COLO829 (cell line): ENCODE measurements around the gene MPST.
"Not testable (repeated sequence)": the region's sequence is repeated elsewhere in the genome, so short reads cannot be mapped to it uniquely, and the experiment has no call there.

Experiments used
- DNase-seq: peaks from one replicate; pipeline ENCODE4 v3.0.0; 2012; ENCODE audit warnings: low spot score

The MPST gene

DNA sequence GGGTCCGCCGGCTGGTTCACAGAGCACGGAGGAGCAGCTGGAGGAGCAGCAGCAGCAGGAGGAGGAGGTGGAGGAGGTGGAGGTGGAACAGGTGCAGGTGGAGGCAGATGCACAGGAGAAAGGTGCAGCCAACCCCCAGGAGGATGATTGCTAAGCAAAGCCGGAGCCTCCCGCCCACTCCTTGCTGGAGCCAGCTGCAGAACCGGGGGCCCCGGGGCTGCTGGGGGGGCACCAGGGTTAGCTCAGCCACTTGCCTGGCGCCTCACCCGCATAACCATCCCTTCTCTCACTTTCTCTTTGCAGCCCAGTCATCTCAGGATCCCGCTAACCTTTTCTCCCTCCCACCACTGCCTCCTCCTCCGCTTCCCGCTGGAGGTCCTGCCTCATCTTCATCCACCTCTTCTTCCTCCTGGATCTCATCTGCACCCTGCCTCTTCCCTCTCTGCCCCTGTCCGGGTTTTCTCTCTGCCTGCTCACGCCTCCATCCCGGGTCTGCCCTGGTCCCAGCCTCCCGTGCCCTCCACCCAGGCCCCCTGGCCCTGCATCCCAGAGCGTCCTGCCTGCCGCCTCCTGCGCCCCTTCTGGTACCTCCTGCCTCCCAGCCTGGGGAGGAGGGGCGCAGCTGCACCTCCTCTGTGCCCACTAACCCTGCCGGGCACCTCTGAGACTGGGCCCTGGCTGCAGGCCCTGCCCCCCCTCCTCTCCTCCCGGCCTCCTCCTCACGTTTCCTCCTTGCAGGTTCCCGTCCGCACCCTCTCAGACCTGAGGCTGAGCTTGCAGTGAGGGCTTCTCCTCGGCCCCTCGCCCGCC is 41.5 kb downstream of the MPST start:
- no peak for DNase-seq

DNA sequence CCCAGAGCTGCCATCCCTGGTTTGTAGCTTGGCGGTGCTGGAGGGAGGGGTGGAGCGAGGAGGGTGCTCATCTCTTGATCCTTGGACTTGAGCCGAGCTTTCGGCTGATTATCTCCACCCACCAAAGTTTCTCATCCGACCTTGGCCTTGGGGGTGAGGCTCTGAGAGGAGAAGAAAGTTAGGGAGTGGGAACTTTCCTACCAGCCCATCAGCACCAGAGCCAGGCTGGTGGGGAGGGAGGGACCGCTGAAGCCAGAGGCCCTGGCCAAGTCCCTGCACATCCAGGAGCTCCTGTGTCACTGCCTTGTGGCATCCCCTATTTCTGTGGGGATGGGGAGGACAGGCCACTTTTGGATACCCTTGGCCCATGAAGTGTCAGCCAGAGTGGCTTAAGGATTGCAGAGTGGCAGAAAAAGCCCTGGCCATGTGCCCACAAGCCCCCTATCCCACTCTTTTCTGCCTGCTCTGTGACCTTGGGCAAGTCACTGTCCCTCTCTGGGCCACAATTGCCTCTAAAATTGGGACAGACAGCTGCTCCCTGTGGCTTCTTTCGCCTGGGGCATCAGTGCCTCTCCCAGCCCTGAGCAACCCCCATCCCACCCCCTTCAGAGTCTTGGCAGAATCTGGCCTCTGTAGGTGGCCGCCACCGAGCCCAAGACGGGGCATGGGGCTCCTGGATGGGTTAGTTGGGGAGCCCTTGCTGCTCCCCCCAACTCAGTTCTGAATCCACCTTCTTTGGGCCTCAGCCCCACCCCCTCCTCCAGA is 42.3 kb downstream of the MPST start:
- DNase-seq = no peak

DNA sequence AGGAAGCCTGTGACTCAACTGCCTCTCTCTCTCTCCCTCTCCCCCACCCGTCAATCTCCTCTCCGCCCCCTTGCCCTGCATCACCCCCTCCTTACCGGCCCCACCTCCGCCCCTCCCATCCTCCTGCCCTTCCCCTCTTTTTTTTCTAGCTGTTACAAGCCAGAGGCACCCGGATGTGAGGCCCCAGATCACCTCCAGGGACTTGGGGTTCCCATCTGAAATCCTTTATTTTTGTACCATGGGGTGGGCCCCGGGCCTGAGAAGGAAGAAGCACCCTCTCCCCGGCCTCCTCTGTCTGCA is 42.8 kb downstream of the MPST start:
- DNase-seq = no peak

DNA sequence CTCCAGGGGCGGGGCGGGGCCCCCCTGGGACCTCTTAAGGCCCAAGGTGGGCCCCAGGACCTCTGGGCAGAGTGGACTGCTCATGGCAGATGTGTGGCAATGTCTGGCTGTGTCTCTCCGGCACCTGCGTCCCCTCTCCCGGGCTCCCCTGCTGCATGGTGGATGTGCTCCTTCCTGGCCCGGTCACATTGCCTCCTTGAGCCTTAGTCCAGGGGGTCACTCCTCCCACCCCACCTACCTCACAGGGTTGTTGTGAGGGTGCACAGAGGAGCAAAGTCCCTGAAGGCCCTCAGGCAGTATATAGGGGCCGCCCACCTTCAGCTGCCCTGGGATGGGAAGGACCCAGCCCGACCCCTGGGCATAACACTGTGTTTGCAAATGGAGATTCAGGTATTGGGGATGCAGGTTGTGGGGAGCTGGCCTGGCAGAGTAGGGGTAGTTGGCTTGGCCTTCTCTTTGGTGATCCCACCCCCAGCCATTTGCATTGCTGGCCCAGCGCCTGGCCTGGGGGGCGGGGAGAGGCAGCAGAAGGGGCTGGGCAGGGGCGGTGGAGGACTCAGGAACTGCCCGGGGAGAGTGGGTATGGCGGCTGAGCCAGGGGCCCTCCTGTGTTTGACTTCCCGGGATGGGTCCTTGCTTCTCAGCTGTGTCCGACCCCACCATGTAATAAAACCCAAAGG is 43.3 kb downstream of the MPST start:
- no peak for DNase-seq

DNA sequence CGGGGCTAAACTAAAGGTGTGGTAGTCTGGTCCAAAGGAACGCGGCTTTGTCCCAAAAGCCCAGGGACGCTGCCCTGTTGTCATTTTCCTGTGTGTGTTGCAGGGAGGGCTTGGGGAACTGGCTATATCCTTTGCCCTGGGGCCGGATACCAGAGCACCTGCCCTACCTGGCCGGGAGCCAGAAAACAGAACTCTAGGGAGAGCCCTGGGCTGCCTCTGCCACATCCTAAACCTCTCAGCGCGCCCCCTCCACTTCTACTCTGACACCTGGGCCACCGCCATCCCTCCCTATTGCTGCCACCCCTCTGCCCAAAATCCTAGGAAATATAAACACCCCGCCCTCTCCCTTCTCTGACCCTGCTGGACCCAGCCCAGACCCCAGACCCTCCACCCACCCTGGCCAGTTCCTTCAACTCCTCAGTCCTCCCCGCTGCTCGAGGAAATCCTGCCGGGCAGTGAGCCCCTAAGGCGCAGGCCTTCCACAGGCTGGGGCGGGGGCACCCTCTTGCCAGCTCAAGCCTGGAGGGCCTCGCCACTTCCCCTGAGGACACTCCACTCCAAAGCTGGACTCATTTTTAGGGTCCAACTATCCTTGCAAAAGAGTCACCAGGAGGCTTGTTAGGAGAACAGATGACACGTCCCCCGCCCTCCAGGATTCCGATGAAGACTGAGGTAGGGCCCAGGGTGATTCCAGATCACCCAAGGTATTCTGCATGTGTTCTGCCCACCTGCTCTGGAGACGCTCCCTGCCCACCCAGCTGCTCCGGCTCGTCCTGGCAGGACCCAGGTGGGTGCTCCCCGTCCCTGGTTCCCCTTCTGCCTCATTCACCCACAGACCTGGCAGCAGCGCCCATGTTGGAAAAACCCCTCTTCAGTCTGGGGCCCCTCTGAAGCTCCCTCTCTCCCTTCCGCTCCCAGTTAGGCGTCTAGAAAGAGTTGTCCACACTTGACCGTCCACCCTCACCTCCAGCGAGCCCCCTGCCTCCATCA is 44.2 kb downstream of the MPST start:
- no peak for DNase-seq

DNA sequence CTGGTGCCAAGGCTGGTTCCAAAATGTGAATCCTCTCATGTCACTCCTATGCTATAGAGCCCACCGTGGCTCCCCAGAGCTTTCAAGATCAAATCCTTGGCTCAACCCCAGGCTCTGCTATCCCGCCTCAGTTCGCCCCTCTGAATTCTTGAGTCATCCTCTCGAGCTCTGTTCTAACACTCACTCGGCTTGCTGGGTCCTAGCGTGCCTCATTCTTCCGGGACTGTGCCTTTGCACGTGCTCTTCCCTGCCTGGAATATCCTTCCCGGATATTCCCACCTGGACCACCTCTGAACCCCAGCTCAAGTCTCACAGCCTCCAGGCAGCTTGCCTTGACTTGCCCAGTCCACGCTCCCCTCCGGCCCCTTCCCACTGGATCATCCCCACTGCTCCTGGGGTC is 45.0 kb downstream of the MPST start:
- DNase-seq = no peak

DNA sequence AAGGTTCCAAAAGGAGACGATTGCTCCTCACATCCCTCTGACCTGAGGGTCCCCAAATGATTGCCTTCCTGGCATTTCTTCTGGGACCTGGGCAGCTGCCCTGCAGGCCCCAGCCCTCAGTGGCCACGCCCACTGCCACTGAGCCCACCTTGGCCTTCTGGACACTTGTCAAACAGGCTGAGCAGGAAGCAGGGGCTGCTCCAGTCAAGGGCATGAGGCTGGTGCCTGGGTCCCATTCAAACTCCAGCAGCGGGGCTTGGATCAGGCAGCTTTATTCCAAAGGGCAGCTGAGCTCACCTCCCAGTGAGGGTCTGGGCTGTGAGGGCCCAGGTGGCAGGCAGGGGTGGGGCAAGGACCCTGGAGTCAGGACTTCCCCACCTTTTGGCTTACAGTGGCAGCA is 45.6 kb downstream of the MPST start:
- no peak for DNase-seq

DNA sequence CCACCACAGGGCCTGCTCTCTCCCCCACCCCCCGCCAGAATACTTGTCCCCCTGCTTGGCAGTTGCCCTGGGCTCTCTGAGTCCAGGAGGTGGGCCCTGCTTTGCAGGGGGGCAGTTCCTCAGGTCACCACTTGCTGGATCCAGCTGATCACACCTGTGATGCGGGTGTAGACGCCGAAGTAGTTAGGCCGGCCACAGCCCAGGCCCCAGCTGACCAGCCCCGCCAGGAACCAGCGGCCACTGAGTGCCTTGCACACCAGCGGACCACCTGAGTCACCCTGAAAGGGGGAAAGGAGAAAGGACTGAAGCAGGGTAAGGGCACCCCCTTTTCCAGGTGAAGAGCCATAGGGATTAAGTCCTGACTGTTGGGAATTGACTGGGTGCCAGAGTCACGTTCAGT is 46.4 kb downstream of the MPST start:
- DNase-seq = no peak

DNA sequence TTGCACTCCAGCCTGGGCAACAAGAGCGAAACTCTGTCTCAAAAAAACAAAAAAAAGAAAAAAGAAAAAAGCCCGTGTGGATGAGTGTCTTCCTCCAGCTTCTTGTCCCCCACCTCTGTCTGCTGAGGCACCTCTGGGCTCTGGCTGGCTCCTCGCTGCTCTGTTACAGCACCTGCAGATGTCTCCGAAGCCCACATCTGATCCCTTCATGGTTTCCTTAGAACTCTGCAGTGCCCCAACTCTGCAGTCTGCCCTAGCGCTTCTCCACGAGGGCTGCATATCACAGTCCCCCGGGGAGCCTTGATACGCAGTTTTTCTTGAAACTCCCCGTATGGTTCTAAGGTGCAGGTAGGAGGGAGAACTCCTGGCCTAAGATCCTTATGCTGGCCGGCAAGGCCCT is 47.9 kb downstream of the MPST start:
- no peak for DNase-seq

DNA sequence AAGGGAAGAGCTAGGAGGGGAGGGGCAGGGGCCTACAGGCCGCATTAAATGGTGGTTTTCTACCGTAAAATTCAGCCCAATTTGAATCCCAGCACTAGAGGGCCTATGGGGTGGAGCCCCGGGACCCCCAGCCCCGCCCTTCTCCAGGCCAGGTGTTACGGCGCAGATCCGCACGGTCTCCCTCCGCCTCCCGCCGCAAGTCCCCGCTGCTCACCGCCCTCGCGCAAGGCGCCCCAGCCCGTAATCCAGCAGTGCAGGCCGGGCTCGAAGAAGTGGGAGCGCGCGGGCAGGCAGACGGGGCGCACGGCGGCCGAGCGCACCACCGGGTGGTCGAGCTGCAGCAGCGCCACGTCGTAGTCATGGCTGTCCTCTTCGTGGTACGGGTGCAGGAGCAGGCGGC is 49.3 kb downstream of the MPST start:
- no peak for DNase-seq

DNA sequence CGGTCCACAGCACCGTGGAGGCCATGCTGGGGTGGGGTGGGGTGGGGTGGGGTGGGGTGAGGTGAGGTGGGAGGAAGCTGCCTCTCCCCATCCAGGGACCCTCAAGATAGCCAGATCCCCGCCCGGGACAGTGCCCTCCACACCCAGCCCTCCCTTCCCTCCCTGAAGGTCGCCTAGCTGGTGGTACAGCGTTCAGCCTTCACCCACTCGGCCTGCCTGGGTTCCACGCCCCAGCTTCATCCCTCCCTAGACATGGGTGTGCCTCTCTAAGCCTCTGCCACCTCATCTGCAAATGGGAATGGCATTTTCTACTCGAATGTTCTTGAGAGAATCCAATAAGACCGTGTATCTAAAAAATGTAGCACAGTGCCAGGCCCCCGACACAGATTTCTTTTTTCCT is 49.8 kb downstream of the MPST start:
- no peak for DNase-seq

DNA sequence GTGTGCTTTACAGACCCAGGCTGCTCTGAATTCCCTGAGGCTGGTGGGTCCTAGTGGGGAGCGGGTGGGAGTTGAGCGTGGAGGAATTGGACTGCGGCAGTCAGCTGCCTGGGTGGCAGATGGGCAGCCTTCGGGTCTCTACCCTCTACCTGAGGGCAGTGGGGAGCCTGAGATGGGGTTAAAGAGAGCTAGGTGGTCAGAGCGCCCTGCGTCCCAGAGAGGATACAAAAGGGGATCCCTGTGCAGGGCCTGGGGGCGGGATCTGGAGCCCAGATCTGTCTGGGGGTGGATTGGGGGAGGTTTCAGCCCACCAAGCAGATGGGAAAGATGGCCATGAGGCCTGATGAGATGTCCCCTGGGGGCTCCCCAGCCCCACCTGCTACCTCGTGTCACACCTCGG is 50.2 kb downstream of the MPST start:
- no peak for DNase-seq

DNA sequence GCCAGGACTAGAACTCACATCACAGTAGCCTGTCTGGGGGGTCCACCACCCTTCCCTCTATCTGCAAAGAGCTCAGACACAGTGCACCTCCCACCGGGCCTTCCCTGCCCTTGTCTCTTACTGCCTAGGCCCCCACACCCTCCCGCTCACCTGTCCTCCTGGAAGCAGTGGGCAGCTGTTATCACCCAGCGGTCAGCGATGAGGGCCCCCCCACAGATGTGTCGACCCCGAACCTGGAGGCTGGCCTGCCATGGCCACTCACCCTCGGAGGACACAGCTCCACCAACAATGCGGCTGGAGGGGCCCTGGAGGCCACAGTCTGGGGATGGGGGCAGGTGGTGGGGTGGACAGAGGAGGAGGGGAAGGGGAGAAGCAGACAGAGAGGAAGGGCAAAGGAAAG is 50.8 kb downstream of the MPST start:
- DNase-seq = no peak

DNA sequence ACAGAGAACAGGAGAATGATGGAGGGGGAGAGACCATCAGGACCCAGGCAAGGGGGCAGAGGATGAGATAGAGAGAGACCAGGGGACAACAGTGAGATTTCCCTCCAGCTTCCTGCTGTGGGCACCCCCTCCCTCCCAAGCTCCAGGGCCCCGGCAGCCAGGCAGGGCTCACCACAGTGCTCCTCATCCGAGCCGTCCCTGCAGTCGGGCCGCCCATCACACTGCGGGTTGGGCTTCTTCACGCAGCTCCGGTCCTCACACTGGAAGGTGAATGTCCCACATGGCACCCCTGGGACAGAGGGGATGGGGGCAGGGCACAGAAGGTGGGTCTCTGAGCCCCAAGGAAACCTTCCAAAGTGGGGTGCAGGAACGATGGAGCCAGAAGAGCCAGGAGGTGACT is 51.2 kb downstream of the MPST start:
- no peak for DNase-seq

DNA sequence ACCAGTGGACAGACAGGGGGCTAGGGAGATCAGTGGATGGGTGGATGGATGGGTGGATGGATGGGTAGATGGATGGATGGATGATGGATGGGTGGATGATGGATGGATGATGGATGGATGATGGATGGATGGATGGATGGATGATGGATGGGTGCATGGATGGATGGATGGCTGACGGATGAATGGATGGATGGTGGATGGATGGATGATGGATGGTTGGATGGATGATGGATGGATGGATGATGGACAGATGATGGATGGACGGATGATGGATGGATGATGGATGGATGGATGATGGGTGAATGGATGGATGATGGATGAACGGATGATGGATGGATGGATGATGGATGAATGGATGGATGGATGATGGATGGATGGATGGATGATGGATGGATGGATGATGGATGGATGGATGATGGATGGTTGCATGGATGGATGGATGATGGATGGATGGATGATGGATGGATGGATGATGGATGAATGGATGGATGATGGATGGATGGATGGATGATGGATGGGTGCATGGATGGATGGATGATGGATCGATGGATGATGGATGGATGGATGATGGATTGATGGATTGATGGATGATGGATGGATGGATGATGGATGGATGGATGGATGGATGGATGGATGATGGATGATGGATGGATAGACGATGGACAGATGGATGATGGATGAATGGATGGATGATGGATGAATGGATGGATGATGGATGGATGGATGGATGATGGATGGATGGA is 52.5 kb downstream of the MPST start:
- not testable (repeated sequence) for DNase-seq

DNA sequence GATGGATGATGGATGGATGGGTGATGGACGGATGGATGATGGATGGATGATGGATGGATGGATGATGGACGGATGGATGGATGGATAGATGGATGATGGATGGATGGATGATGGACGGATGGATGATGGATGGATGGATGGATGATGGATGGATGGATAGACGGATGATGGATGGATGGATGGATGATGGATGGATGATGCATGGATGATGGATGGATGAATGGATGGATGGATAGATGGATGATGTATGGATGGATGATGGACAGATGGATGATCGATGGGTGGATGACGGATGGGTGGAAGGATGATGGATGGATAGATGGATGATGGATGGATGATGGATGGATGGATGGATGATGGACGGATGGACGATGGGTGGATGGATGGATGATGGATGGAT is 53.1 kb downstream of the MPST start:
- no peak for DNase-seq

DNA sequence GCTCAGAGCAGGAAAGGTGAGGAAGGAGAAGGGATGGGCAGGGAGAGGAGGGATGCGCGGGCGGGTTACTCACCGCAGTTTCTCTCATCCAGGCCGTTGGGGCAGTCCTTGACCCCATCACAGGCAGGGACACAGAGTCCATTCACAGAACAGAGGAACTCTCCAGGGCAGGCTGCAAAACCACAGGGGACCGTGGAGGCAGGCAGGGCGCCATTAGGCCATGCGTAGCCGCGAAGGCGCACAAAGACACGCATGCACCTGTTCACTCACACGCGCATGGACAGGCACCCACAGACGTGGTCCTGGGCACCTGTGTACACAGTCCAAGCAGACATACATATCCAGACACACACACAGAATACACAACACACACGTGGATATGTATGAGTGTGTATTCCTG is 55.0 kb downstream of the MPST start:
- no peak for DNase-seq

DNA sequence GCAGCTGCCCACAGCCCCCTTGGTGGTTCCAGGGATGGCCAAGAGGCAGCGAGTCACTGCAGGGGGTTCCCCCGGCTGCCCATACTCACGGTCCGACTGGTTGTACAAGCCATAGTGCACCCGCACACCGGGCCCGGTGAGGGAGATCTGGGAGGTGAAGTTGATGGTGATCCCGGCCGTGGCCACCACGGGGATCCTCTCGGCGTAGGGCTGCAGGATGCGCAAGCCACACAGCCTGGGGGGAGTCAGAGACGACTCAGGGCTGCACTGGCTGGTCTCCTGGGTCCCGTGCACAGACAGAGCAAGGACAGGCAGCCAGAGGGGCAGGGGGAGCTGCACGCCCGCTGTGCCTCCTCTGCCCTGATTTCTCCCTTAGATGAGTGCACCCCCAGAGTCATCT is 55.5 kb downstream of the MPST start:
- no peak for DNase-seq

DNA sequence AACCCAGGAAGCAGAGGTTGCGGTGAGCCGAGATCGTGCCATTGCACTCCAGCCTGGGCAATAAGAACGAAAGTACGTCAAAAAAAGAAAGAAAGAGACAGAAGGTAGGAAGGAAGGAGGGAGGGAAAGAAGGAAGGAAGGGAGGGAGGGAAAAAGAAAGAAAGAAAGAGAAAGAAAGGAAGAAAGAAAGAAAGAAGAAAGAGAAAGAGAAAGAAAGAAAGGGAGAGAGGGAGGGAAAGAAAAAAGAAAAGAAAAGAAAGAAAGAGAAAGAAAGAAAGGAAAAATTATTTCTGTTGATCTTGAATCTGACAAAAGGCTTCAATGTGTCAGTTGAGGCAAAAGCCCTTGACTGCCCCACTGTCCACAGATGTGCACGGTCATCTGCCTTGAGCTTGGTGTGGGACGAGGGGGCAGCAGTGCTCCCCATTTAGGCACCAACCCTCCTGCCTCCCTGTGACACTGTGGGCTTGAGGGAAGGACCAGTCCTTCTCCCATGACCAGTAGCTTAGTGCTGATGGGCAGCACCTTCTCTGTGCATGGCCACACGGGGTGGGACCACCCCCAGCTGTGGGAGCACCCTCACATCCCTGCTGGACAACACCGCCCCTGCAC is 56.4 kb downstream of the MPST start:
- no peak for DNase-seq

DNA sequence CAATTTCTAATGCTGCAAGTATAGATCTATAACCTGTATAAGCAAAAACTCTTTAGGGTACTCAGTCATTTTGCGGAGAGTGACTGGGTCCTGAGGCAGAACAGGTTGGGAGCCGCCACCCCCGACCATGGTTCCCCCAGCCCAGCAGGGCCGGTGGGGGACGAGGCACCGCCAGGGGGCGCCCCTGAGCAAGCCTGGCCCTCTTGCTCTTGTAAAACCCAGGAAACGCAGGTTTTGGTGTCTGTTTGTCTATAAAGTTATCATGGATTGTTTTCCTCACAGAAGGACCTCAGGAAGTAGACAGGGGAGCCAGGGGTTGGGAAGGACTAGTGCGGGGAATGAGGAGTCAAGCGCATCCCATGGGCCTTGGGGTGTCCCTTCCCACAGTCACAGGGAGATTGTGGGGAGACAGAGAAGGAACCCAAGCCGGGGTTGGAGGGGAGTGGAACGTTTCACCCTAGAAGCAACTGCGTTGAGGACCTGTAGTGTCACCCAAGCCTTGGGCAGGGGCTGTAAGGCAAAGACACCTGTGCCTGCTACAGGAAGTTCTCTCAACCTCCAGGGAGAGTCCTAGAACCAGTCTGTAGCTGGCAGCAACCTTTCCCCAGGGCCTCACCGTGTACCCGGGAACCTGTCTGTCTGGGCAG is 58.4 kb downstream of the MPST start:
- peak; percentile 78 for DNase-seq
